Activated B cell treated with CpG ODN at 0.5 μM for 24 hours (primary cell): ENCODE measurements around the gene INTS15. TPM values are rescaled to one million over a fixed set of nuclear protein-coding genes. Genes with fewer than 3 reads are reported as not detected.
"Not testable (repeated sequence)": the region's sequence is repeated elsewhere in the genome, so short reads cannot be mapped to it uniquely, and the experiment has no call there.

Source experiments
- ATAC-seq: fragments of 200-7000 bp; cut with Tn5 transposase; one replicate; pipeline ENCODE4 v1.10.0; 2021; ENCODE audit warnings: low read depth, mild to moderate bottlenecking, moderate library complexity
- CTCF ChIA-PET: fragments of 350-600 bp; sonication (Branson Sonifier 250); formaldehyde crosslinking; loops from one replicate; lab custom pipeline; 2021; ENCODE audit warnings: antibody characterized with exemption; lab: Charles Lee
- POLR2A ChIA-PET: fragments of 350-600 bp; sonication (Branson Sonifier 250); formaldehyde crosslinking; loops from one replicate; lab custom pipeline; 2021; ENCODE audit warnings: antibody characterized with exemption; lab: Charles Lee
- DNase-seq: peaks from one replicate; pipeline ENCODE4 v3.0.0; 2022
- H3K27ac Mint-ChIP-seq: one replicate; pipeline ENCODE4 v1.8.0; 2020; ENCODE audit warnings: mixed read lengths
- H3K27me3 Mint-ChIP-seq: one replicate; pipeline ENCODE4 v1.8.0; 2021; ENCODE audit warnings: mixed read lengths
- H3K36me3 Mint-ChIP-seq: one replicate; pipeline ENCODE4 v1.8.0; 2021; ENCODE audit warnings: low read depth, mixed read lengths
- H3K4me1 Mint-ChIP-seq: one replicate; pipeline ENCODE4 v1.8.0; 2021; ENCODE audit warnings: mixed read lengths
- H3K4me3 Mint-ChIP-seq: one replicate; pipeline ENCODE4 v1.8.0; 2020; ENCODE audit warnings: mild to moderate bottlenecking, mixed read lengths
- H3K9me3 Mint-ChIP-seq: one replicate; pipeline ENCODE4 v1.8.0; 2020; ENCODE audit warnings: mixed read lengths
- intact Hi-C: fragments of 100-400 bp; cut with micrococcal nuclease; formaldehyde crosslinking; loops from one replicate; pipeline ENCODE4 v1.15.1; 2024
- total RNA-seq: library from RNA; stranded (reverse); gene quantifications from 2 replicates; pipeline ENCODE4 v1.2.3, GENCODE V29; 2022
- TF ChIP-seq, protein P1 (sequence below): fragments of 200-600 bp; IDR thresholded peaks from one replicate; pipeline ENCODE4 v1.8.0; 2022; ENCODE audit warnings: antibody characterized with exemption, mild to moderate bottlenecking

INTS15 gene
- total RNA-seq, 1 donor from 2014 or later, result 49.9 TPM

DNA sequence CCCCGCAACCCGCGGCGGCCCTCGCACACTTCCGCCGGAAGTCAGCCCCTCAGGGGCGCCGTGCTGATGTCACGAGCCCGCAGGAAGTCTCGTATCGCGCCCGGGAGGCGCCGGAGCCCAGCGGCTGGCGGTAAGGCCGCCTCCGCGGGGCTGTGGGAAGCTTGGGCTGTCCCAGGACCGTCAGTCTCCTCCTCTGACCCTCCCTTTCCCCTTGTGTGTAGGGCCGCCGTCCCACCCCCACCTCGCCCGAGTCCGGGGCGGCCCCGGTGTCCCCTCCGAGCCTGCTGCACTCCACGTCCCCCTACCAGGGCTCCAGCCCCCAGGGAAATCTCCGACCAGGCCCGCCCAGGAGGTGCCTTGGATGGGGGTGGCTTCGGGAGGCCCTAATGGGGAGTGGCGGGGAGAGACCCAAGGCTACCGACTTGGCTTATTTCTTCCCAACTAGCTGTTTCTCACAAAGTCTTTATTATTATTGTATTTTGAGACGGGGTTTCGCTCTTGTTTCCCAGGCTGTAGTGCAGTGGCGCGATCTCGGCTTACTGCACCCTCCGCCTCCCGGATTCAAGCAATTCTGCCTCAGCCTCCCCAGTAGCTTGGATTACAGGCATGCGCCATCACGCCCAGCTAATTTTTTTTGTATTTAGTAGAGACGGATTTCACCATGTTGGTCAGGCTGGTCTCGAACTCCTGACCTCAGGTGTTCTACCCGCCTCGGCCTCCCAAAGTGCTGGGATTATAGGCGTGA, 12.3 kb upstream of the INTS15 start, which contains the start of gene ZDHHC4:
TSS of gene ZDHHC4 (plus strand) at position 86 of the 745 bp plus-strand sequence. CDS start 3,108 bp downstream, outside the sequence.
- ChIA-PET POLR2A (interaction anchor here (0.7 to 2.3 kb wide), 5 partner anchors 11 to 130 kb away, joined by 3 to 16 read pairs (median 5); partner anchors contain the start of genes DAGLB, INTS15 and ZNF316), CTCF (interaction anchor here (1.3 kb wide), 1 partner anchor 12 kb away, joined by 4 read pairs; the partner anchor contains the start of gene INTS15)
- Mint-ChIP-seq H3K9me3 (no peaks in the 10 kb centered on the region), H3K36me3 (peaks cover 31% of the 10 kb centered on the region), H3K4me1 (peaks cover 26% of the 10 kb centered on the region), H3K27me3 (no peaks in the 10 kb centered on the region), H3K27ac (peak within 1 kb of the TSS; percentile 89), H3K4me3 (peak within 1 kb of the TSS; percentile 88)
- TF ChIP-seq, protein P1, sequence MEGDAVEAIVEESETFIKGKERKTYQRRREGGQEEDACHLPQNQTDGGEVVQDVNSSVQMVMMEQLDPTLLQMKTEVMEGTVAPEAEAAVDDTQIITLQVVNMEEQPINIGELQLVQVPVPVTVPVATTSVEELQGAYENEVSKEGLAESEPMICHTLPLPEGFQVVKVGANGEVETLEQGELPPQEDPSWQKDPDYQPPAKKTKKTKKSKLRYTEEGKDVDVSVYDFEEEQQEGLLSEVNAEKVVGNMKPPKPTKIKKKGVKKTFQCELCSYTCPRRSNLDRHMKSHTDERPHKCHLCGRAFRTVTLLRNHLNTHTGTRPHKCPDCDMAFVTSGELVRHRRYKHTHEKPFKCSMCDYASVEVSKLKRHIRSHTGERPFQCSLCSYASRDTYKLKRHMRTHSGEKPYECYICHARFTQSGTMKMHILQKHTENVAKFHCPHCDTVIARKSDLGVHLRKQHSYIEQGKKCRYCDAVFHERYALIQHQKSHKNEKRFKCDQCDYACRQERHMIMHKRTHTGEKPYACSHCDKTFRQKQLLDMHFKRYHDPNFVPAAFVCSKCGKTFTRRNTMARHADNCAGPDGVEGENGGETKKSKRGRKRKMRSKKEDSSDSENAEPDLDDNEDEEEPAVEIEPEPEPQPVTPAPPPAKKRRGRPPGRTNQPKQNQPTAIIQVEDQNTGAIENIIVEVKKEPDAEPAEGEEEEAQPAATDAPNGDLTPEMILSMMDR, result no peak
- peak; percentile 86 for DNase-seq
- ATAC-seq, result peak; percentile 88
- intact Hi-C loops, result loop anchor here (1.0 to 5.0 kb wide), 3 partner anchors 13 to 150 kb away; partner anchors contain the start of genes INTS15 and ZNF316

DNA sequence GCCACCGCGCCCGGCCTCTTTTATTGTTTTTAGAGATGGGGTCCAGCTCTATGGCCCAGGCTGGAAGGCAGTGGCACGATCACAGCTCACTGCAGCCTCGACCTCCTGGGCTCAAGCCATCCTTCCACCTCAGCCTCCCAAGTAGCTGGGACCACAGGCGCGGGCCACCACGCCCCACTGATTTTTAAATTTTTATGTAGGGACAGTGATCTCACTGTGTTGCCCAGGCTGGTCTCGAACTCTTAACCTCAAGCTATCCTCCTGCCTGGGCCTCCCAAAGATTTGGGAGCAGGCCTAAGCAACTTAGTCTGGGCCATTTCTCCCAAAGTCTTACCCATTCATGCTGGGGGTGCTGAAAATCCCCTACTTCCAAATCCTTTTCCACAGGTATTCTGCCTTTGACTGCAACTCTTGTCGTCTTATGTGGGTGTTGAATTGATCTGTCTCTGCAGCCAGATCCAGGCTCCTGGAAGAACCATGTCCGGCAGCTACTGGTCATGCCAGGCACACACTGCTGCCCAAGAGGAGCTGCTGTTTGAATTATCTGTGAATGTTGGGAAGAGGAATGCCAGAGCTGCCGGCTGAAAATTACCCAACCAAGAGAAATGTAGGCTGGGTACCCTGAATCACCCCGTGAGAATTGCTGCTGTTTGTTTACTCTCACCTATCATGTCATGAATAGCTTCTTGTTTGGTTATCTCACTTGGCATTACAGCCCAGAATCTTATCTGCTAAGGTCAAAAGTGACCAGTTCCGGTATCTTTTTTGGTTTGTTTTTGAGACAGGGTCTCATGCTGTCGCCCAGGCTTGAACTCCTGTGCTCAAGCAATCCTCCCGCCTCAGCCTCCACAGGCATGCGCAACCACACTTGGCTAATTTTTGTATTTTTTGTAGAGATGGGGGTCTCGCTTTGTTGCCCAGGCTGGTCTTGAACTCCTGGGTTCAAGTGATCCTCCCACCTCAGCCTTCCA, 11.4 kb upstream of the INTS15 start:
- Mint-ChIP-seq H3K4me1 (peaks cover 26% of the 10 kb centered on the region), H3K9me3 (no peaks in the 10 kb centered on the region), H3K36me3 (peaks cover 37% of the 10 kb centered on the region), H3K4me3 (peak overlapping the region; percentile 88), H3K27ac (peak overlapping the region; percentile 89), H3K27me3 (no peaks in the 10 kb centered on the region)
- TF ChIP-seq, protein P1, result no peak
- CTCF ChIA-PET, result interaction anchor here (1.3 kb wide), 1 partner anchor 11 kb away, joined by 4 read pairs; the partner anchor contains the start of gene INTS15
- intact Hi-C loops, result loop anchor here (5.0 kb wide), 1 partner anchor 149 kb away; no protein-coding TSS in a partner anchor
- ATAC-seq, result no peak
- POLR2A ChIA-PET, result interaction anchor here (0.7 to 2.3 kb wide), 3 partner anchors 10 to 51 kb away, joined by 3 to 16 read pairs (median 5); partner anchors contain the start of gene INTS15
- DNase-seq, result no peak

DNA sequence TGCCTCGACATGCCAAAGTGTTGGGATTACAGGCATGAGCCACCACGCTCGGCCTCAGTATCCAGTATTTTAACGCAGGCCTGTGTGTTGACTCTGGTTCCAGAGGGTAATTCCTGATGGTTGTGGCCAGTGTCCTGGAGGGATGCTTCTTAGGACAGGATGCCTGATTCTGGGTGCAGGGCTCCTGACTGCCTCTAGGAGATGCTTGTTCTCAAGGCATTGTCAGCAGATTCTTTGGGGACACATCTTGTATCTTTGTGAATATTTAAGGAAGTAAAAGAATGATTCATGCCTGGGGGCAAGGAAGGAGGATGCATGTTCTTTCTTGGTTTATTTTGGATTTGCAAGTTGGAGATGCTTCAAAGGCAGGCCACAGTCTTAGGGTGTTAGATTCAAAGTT, 10.4 kb upstream of the INTS15 start:
- TF ChIP-seq, protein P1, result no peak
- DNase-seq (no peak), ATAC-seq (no peak)
- Mint-ChIP-seq H3K4me3 (no peak overlapping the region), H3K9me3 (no peaks in the 10 kb centered on the region), H3K36me3 (peaks cover 45% of the 10 kb centered on the region), H3K27me3 (no peaks in the 10 kb centered on the region), H3K4me1 (peaks cover 26% of the 10 kb centered on the region), H3K27ac (peak overlapping the region; percentile 35)
- ChIA-PET CTCF (no interaction called here), POLR2A (no interaction called here)
- intact Hi-C loops, result loop anchor here (5.0 kb wide), 1 partner anchor 148 kb away; no protein-coding TSS in a partner anchor

DNA sequence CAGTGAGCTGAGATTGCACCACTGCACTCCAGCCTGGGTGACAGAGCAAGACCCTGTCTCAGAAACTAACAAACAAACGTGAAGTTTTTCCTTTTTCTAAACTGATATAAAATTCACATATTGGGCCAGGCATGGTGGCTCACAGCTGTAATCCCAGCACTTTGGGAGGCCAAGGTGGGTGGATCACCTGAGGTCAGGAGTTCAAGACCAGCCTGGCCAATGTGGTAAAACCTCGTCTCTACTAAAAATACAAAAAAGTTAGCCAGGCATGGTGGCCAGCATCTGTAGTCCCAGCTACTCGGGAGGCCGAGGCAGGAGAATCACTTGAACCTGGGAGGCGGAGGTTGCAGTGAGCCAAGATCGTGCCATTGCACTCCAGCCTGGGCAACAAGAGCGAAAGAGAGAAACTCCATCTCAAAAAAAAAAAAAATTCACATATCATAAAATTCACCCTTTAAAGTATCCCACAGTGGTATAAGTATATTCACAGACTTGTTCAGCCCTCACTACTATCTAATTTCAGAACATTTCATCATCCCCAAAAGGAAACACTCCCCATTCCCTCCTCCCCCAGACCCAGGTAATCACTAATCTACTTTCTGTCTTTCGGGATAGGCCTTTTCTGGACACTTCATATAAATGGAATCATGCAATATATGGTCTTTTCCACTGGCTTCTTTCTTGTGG, 3.9 kb upstream of the INTS15 start:
- H3K27me3 Mint-ChIP-seq, POLR2A ChIA-PET, ATAC-seq, H3K9me3 Mint-ChIP-seq, H3K4me3 Mint-ChIP-seq, CTCF ChIA-PET, DNase-seq, H3K27ac Mint-ChIP-seq: not testable (repeated sequence)
- Mint-ChIP-seq H3K4me1 (peaks cover 26% of the 10 kb centered on the region), H3K36me3 (peaks cover 70% of the 10 kb centered on the region)
- intact Hi-C loops, result loop anchor here (5.0 kb wide), 1 partner anchor 271 kb away; no protein-coding TSS in a partner anchor
